CD4-positive, alpha-beta T cell treated with Interferon gamma for 1 hour (primary cell): Measurements from ENCODE around the gene ESRRB.

Experiments
- DNase-seq: peaks from one replicate; pipeline ENCODE4 v3.0.0-alpha.2; 2020

Gene ESRRB

DNA sequence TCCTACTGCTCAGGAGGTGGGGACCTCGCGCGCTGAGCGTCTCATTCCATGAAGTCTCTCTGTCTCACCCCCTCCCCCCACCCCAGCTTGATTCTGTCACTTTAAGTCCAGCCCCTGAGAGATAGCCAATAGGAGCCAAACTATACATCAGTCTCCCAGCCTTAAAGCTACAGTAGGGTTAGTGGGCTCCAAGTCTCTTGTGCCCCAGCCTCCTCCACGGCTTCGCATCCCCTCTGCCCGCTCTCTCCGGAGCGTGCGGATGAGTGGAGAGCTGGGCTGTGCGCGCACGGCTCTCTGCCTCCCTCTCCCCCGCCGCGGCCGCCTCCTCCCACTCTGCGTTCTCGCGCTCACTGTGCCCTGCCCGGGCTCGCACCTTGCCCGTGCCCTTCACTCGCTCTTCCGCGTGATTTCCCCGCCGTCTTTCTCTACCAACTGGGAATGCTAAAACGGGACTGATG, at the start of gene ESRRB:
Gene ESRRB, plus strand, starts transcription at position 191 of the 458 bp plus-strand sequence. Its CDS starts 265 bp downstream, at position 456.
- DNase-seq, result no peak

- DNase-seq, result no peak
These were observed 48.8 kb upstream of the ESRRB start for GRCh38 chr14:76326918-76327689.

GRCh38 chr14:76328457-76329137, 47.3 kb upstream of the ESRRB start:
- DNase-seq, result no peak

DNA sequence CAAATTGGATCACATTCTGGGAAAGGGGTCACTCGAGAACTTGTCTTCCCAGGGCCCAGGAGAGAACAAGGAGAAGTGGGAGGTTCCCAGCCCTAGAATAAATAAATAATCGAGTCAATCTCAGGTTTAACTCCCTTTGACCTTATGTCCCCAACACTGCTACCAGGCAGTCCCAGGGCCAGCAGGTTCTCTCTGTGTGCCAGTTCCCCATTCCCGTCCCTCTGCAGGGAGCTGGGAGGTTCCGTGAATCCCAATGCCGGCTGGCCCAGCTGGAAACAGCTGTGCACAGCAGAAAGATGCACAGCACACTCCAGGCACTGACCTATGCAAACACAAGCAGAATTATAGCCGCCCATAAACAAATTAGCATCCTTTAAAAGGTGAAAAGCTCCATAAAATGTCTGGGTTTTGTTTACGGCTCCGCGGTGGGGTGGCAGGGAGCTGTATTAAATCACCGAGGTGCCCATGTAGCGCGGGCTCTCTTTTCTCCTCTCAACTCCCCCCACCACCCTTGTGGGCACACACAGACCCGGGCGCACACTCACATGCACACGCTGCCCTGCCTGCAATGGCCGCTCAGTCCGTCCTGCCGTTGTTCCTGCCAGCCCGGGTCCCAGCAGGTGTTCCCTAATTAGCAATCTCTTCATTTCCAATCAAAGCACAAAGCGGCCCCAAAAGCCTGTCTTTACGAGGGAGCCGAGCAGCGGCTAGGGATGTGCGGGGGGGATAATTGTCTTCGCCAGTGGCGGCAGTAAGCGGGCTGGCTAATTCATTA, 46.6 kb upstream of the ESRRB start:
- no peak for DNase-seq

GRCh38 chr14:76329951-76330350, 46.0 kb upstream of the ESRRB start:
- no peak for DNase-seq

DNA sequence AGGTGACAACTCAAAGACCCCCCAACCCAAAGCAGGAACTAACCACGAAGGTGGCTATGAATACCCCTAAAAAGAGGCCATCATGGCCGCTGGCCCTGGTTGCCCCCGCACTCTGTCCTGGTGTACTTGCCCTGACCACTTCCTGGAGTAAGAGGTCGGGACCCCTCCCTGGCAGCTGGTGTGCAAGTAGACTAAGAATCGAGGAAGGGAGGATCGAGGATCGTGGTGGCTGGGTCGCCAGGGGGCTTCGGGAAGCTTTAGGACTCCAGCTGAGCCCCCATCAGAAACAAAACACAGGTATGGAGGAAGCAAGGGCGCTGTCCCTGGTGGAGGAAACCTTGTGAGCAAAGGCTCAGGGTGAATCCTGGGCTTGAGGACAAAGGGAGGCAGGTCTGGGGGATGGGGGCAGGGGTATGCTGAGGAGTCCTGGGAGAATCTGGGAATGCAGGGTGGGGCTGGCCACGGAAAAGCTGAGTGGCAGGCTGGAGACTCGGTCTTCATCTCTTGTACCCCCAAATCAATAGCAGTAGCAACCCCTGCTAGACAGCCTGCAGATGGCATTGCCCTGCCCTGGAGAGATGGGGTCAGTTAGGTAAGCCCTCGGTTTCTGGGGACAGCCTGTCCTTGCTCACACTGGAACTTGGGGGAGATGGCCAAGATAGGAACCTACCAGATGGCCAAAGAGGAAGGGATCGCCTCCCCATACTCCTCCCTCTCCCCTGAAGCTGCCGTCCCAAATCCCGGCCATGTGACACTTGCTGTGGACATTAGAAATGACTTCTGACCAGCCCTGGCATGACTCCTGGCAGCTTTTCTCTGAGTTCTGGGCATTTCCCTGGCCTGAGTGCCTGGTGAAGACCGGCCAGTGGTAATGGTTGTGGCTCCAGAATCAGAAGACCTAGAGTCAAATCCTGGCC, 45.3 kb upstream of the ESRRB start:
- no peak for DNase-seq

GRCh38 chr14:76331328-76332011, 44.5 kb upstream of the ESRRB start:
- DNase-seq, result no peak

DNA sequence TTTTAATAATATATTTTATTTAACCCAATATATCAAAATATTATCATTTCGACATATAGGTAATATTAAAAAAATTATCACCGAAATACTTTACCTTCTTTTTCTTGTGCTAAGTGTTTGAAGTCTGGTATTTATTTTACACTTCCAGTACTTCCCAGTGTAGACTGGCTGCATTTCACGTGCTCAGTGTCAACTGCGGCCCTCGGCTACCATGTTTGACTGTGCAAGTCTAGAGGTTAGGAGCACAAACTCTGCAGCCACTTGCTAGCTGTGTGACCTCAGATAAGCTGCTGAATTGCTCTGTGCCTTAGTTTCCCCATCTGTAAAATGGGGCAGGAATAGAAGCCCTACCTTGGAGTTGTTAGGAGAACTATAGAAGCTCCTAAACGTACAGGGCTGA, 42.3 kb upstream of the ESRRB start:
- no peak for DNase-seq

DNA sequence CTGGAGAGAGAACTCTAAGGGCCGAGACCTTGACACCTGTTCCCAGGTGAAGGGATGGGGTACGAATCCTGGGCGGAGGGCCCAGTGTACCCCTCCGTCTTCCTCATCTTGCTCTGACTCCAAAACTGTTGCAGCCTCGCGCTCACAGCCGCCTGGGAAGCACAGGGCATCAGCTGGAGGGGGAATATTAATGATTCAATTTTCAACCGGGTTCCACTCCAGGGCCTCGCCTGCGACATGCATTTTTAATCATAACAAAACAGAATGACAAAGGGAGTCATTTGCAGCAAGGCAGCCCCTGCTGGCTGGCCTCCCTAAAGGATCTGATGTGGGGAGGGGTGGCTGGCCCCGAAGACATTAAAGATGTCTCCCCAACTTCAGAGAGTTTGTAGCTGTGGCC, 41.6 kb upstream of the ESRRB start:
- DNase-seq, result no peak

DNA sequence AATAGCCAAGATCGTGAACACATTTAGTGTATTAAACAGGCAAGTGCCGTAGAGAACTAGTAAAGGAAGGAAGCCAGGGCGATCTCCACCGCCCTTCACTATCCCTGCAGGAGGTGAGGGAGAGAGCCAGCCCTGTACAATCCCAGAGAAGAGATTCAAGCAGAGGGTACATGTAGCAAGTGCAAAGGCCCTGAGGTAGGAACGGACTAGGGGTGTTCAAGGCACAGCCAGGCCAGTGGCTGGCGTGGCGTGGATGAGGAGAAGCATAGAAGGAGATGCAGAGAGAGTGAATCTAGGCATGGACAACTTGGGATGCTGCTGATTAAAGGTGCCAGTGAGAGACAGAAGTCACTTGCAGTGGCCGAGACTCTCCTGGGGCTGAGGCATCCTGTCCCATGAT, 39.1 kb upstream of the ESRRB start:
- DNase-seq, result no peak

GRCh38 chr14:76337635-76338545, 38.0 kb upstream of the ESRRB start:
- no peak for DNase-seq

GRCh38 chr14:76339728-76340615, 36.0 kb upstream of the ESRRB start:
- DNase-seq, result no peak

DNA sequence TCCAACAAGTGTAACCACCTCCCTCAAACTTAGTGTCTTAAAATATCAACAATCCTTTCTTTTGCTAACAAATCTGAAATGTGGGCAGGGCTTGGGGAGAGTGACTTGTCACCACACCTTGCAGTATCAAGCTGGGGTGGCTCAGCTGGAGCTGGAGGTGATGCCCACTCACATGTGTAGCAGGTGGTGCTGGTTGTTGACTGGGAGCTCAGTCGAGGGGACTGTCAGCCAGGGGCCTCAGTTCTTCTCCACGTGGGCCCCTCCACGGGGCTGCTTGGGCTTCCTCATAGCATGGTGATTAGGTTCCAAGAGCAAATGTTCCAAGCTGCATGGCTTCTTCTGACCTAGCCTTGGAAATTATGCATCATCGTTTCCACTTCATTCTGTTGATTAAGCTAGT, 32.6 kb upstream of the ESRRB start:
- no peak for DNase-seq

DNA sequence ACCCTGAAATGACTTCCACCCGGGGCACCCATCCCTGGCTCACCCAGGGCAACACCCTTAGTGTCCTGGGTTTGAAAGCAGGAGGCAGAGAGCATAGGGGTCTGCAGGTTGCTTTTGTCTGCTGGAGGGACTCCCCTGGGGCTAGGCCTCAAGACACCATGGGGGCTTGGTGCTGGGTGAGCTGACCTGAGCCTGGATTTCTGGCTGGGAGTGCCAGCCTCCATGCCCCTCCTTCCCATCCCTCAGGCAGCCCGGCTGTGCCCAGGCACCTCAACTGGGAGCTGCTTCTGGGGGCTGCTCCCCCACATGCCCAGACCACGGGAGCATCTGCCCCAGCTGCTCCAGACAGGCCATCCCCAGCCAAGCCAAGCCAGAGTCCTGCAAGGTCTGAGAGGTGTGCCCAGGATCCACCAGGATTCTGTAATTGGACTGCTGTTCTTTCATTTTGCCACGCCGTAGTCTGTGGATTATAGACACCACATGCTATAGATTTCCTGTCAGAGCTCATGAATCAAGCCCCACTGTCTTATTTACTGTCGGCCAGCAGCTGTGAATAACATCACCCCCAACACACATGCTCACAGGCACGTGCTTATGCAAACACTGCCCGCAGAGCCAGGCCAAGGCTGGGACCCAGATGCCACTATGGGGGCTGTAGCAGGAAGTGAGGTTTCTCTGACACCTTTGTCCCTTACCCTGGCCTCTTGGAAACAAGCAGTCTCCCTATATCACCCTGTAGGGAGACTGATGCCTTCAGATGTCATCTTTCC, 29.4 kb upstream of the ESRRB start:
- no peak for DNase-seq

- DNase-seq, result no peak
These were observed 27.0 kb upstream of the ESRRB start for GRCh38 chr14:76348898-76349297.

GRCh38 chr14:76349993-76350392, 25.9 kb upstream of the ESRRB start:
- DNase-seq, result no peak

GRCh38 chr14:76350671-76351070, 25.3 kb upstream of the ESRRB start:
- DNase-seq, result no peak

DNA sequence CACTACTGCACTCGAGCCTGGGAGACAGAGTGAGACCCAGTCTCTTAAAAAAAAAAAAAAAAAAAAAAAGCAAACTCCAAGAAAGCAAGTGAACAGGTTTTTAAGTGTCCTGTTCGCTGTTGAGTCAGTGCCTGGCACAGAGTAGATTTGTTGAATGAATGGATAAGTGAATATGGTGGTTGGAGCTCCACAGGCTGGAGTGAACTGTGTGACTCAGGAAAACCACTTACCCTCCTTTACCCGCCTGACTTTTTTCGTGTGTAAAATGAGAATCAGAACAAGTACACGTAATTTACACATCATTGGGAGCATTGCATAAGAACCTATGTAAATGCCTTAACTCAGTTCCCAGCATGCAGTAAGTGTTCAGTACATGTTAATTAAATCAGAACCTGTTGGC, 24.0 kb upstream of the ESRRB start:
- DNase-seq, result no peak
